H1 (cell line): ENCODE results near the gene CYP1B1. TPM values are rescaled to one million over a fixed set of nuclear protein-coding genes. Genes with fewer than 3 reads are reported as not detected.

Experiments used
- CTCF ChIA-PET: fragments of 300-600 bp; sonication (Branson Sonifier 250); formaldehyde crosslinking; loops from one replicate; lab custom pipeline; 2021; ENCODE audit not compliant: partially characterized antibody; lab: Charles Lee
- POLR2A ChIA-PET: fragments of 300-600 bp; sonication (Branson Sonifier 250); formaldehyde crosslinking; loops from one replicate; lab custom pipeline; 2021; ENCODE audit warnings: inconsistent platforms; ENCODE audit not compliant: partially characterized antibody; lab: Charles Lee
- DNase-seq, 2 experiments: peaks; one replicate each; pipeline versions ENCODE4 v3.0.0 to v3.0.0-alpha.2; 2010 to 2022; ENCODE audit warnings: low spot score in 2 of 2, low read depth in 1 of 2, mixed read lengths in 1 of 2
- FAIRE-seq: peaks from 2 replicates; lab custom pipeline; 2011; peaks lifted over from hg19 to GRCh38; lab: Jason Lieb, UNC
- H2AFZ ChIP-seq: 2 replicates; pipeline ENCODE4 v1.8.1; 2012; ENCODE audit warnings: low read length, inconsistent platforms
- H2AK5ac ChIP-seq: 2 replicates; pipeline ENCODE4 v1.6.1; 2013; ENCODE audit warnings: low read depth, low read length
- H2BK120ac ChIP-seq: replicated peaks from 2 replicates; pipeline ENCODE3; 2013; ENCODE audit warnings: low read depth, low read length, inconsistent platforms
- H2BK12ac ChIP-seq: 2 replicates; pipeline ENCODE4 v1.6.1; 2013; ENCODE audit warnings: low read depth, low read length
- H2BK15ac ChIP-seq: 2 replicates; pipeline ENCODE4 v1.6.1; 2013; ENCODE audit warnings: low read length
- H2BK20ac ChIP-seq: 2 replicates; pipeline ENCODE4 v1.6.1; 2013; ENCODE audit warnings: low read length
- H2BK5ac ChIP-seq: 2 replicates; pipeline ENCODE4 v1.6.1; 2013; ENCODE audit warnings: low read depth, low read length
- H3K14ac ChIP-seq: 2 replicates; pipeline ENCODE4 v1.6.1; 2013; ENCODE audit warnings: inconsistent platforms; ENCODE audit not compliant: insufficient read length
- H3K18ac ChIP-seq: 2 replicates; pipeline ENCODE4 v1.6.1; 2013; ENCODE audit warnings: low read length; ENCODE audit errors: extremely low read depth
- H3K23ac ChIP-seq: 2 replicates; pipeline ENCODE4 v1.6.1; 2013; ENCODE audit warnings: inconsistent platforms; ENCODE audit not compliant: insufficient read length
- H3K23me2 ChIP-seq: 2 replicates; pipeline ENCODE4 v1.6.1; 2013; ENCODE audit warnings: low read depth, low read length
- H3K27ac ChIP-seq: 2 replicates; pipeline ENCODE4 v1.6.1; 2011; ENCODE audit warnings: low read depth, low read length, inconsistent platforms
- H3K27me3 ChIP-seq, 4 experiments: replicated peaks in 1 of 4; 1 replicate in 1 of 4; 2 replicates in 3 of 4; pipeline versions ENCODE4 v1.6.1 to v1.8.1; 2011 to 2013; ENCODE audit warnings: low read length in 3 of 4, mild to moderate bottlenecking in 3 of 4, inconsistent platforms in 2 of 4, mixed read lengths in 2 of 4, moderate library complexity in 1 of 4; ENCODE audit not compliant: control insufficient read depth in 3 of 4, insufficient read depth in 3 of 4; ENCODE audit errors: extremely low read depth in 1 of 4
- H3K36me3 ChIP-seq, 4 experiments: 2 replicates each; pipeline versions ENCODE4 v1.6.1 to v1.8.1; 2011 to 2013; ENCODE audit warnings: mild to moderate bottlenecking in 4 of 4, low read length in 3 of 4, moderate library complexity in 2 of 4, control low read depth in 1 of 4, inconsistent platforms in 1 of 4; ENCODE audit not compliant: insufficient read depth in 4 of 4, control insufficient read depth in 2 of 4
- H3K4ac ChIP-seq: replicated peaks from 2 replicates; pipeline ENCODE3; 2013; ENCODE audit warnings: low read length, low read depth, mixed read lengths, inconsistent platforms; ENCODE audit not compliant: insufficient read length
- H3K4me1 ChIP-seq, 4 experiments: replicated peaks in 1 of 4; 1 replicate in 1 of 4; 2 replicates in 3 of 4; pipeline versions ENCODE4 v1.6.1 to v1.8.1; 2011 to 2013; ENCODE audit warnings: low read length in 3 of 4, inconsistent platforms in 2 of 4, mixed read lengths in 1 of 4; ENCODE audit not compliant: insufficient read depth in 4 of 4, control insufficient read depth in 3 of 4
- H3K4me2 ChIP-seq, 2 experiments: 2 replicates each; pipeline versions ENCODE4 v1.6.1 to v1.8.1; 2011 to 2013; ENCODE audit warnings: low read depth in 2 of 2, low read length in 2 of 2, control low read depth in 1 of 2, inconsistent platforms in 1 of 2, mild to moderate bottlenecking in 1 of 2; ENCODE audit not compliant: insufficient read depth in 1 of 2
- H3K4me3 ChIP-seq, 4 experiments: fragments of 200-600, 300-600 bp in 1 of 4; sonication (generic), shearing (Covaris generic), sonication (Bioruptor Twin) in 1 of 4; 2 replicates each; pipeline versions ENCODE4 v1.5.1 to v1.8.1; 2011 to 2016; ENCODE audit warnings: low read length in 4 of 4, low read depth in 3 of 4, control low read depth in 2 of 4, inconsistent platforms in 2 of 4, mild to moderate bottlenecking in 2 of 4, mixed read lengths in 1 of 4, moderate library complexity in 1 of 4; ENCODE audit not compliant: insufficient read depth in 2 of 4; ENCODE audit errors: extremely low read depth in 1 of 4
- H3K56ac ChIP-seq: replicated peaks from 2 replicates; pipeline ENCODE3; 2013; ENCODE audit warnings: low read depth, mild to moderate bottlenecking, mixed read lengths, low read length, inconsistent platforms; ENCODE audit not compliant: insufficient read length
- H3K79me1 ChIP-seq: 2 replicates; pipeline ENCODE4 v1.6.1; 2013; ENCODE audit warnings: low read depth, low read length, control low read depth
- H3K79me2 ChIP-seq, 2 experiments: 2 replicates each; pipeline versions ENCODE4 v1.6.1 to v1.8.1; 2012 to 2013; ENCODE audit warnings: low read length in 2 of 2, mild to moderate bottlenecking in 2 of 2, inconsistent platforms in 1 of 2; ENCODE audit not compliant: insufficient read depth in 2 of 2, control insufficient read depth in 1 of 2
- H3K9ac ChIP-seq, 4 experiments: replicated peaks in 1 of 4; 1 replicate in 1 of 4; 2 replicates in 3 of 4; pipeline versions ENCODE4 v1.6.1 to v1.8.1; 2011 to 2013; ENCODE audit warnings: low read depth in 3 of 4, low read length in 3 of 4, control low read depth in 2 of 4, mild to moderate bottlenecking in 2 of 4, moderate library complexity in 2 of 4, inconsistent platforms in 1 of 4; ENCODE audit errors: extremely low read depth in 1 of 4
- H3K9me3 ChIP-seq, 2 experiments: 2 replicates each; pipeline versions ENCODE4 v1.6.1 to v1.8.1; 2012 to 2013; ENCODE audit warnings: mild to moderate bottlenecking in 2 of 2, moderate library complexity in 2 of 2, control low read depth in 1 of 2, inconsistent platforms in 1 of 2, low read depth in 1 of 2, low read length in 1 of 2, mixed read lengths in 1 of 2; ENCODE audit not compliant: insufficient read depth in 2 of 2
- H4K20me1 ChIP-seq, 2 experiments: replicated peaks in 1 of 2; 2 replicates each; pipeline versions ENCODE3 to v1.8.1; 2011 to 2013; ENCODE audit warnings: inconsistent platforms in 2 of 2, low read length in 2 of 2, mild to moderate bottlenecking in 1 of 2; ENCODE audit not compliant: insufficient read depth in 2 of 2, control insufficient read depth in 1 of 2
- H4K5ac ChIP-seq: 2 replicates; pipeline ENCODE4 v1.6.1; 2013; ENCODE audit warnings: low read length, low read depth, mixed read lengths, inconsistent platforms; ENCODE audit not compliant: insufficient read length
- H4K8ac ChIP-seq: 2 replicates; pipeline ENCODE4 v1.8.0; 2013; ENCODE audit warnings: mild to moderate bottlenecking, moderate library complexity, low read length, inconsistent platforms; ENCODE audit not compliant: insufficient read depth; ENCODE audit errors: extremely low read depth
- H4K91ac ChIP-seq: replicated peaks from 2 replicates; pipeline ENCODE3; 2013; ENCODE audit warnings: low read length, mixed read lengths, inconsistent platforms; ENCODE audit not compliant: insufficient read length
- CEBPB ChIP-seq: IDR thresholded peaks from 2 replicates; pipeline ENCODE4 v1.6.1; 2012; ENCODE audit warnings: low read depth, low read length
- CTBP2 ChIP-seq: IDR thresholded peaks from 2 replicates; pipeline ENCODE4 v1.7.0; 2011; ENCODE audit warnings: borderline replicate concordance, mild to moderate bottlenecking, moderate library complexity, mixed read lengths, low read length; ENCODE audit not compliant: insufficient read depth, insufficient read length
- JUN ChIP-seq: IDR thresholded peaks from 2 replicates; pipeline ENCODE4 v1.6.1; 2011; ENCODE audit warnings: low read depth, mild to moderate bottlenecking, improper control_type of control experiment, low read length
- JUND ChIP-seq: IDR thresholded peaks from 2 replicates; pipeline ENCODE4 v1.6.1; 2011; ENCODE audit warnings: mild to moderate bottlenecking, improper control_type of control experiment, low read length
- KDM1A ChIP-seq: fragments of 200-600, 300-600 bp; sonication (generic); IDR thresholded peaks from 2 replicates; pipeline ENCODE4 v1.7.1; 2016; ENCODE audit warnings: mild to moderate bottlenecking, low read length, borderline replicate concordance
- KDM4A ChIP-seq: IDR thresholded peaks from one replicate; pipeline ENCODE4 v1.7.1; 2012; ENCODE audit warnings: low read depth, mild to moderate bottlenecking, moderate library complexity, low read length, inconsistent platforms; ENCODE audit not compliant: severe bottlenecking
- RNF2 ChIP-seq: fragments of 200-900, 300-1000 bp; sonication (generic); IDR thresholded peaks from 2 replicates; pipeline ENCODE4 v1.7.1; 2016; ENCODE audit warnings: borderline replicate concordance, low read depth, mild to moderate bottlenecking, antibody characterized with exemption, low read length; ENCODE audit not compliant: poor library complexity, severe bottlenecking; ENCODE audit errors: missing control alignments
- SP2 ChIP-seq: IDR thresholded peaks from 2 replicates; pipeline ENCODE4 v1.6.1; 2012; ENCODE audit warnings: mild to moderate bottlenecking, low read length, inconsistent platforms
- TCF12 ChIP-seq: IDR thresholded peaks from 2 replicates; pipeline ENCODE4 v1.6.1; 2011; ENCODE audit warnings: low read depth, mild to moderate bottlenecking, low read length
- TEAD4 ChIP-seq: IDR thresholded peaks from 2 replicates; pipeline ENCODE4 v1.6.1; 2012; ENCODE audit warnings: low read depth, low read length, inconsistent platforms, mixed read lengths
- YY1 ChIP-seq: IDR thresholded peaks from 2 replicates; pipeline ENCODE4 v1.6.1; 2011; ENCODE audit warnings: low read depth, mild to moderate bottlenecking, low read length
- ZNF274 ChIP-seq: IDR thresholded peaks from 2 replicates; pipeline ENCODE4 v1.7.0; 2012; ENCODE audit warnings: low read length, borderline replicate concordance; ENCODE audit errors: extremely low read depth
- WGBS, 2 experiments: shearing (Covaris generic) in 1 of 2; methylation state at CpG; one replicate each; pipeline versions ENCODE4 v1.1.6 to v1.1.7; 2013 to 2015; ENCODE audit warnings: low lambda C conversion rate in 2 of 2, mixed read lengths in 2 of 2, inconsistent platforms in 1 of 2, low coverage in 1 of 2, missing lambda C conversion rate in 1 of 2; ENCODE audit not compliant: insufficient replicate concordance in 2 of 2, insufficient coverage in 1 of 2, insufficient read length in 1 of 2; ENCODE audit errors: extremely low coverage in 1 of 2, missing lambda C conversion rate in 1 of 2; 5-methylcytosine and 5-hydroxymethylcytosine counted together
- polyA plus RNA-seq, 7 experiments: library from polyadenylated mRNA; depleted of rRNA in 3 of 7; stranded (reverse) in 5 of 7; unstranded in 2 of 7; fragments of >200 nt in 5 of 7; fragments of 200-250 nt in 2 of 7; gene quantifications; 1 replicate in 5 of 7; 2 replicates in 1 of 7; 4 replicates in 1 of 7; pipeline versions ENCODE4 v1.2.1 to v1.2.3, GENCODE V29; 2011 to 2013; ENCODE audit warnings: missing spikeins in 2 of 7, mixed read lengths in 2 of 7
- total RNA-seq: library from RNA; stranded (reverse); fragmentation: NEBNext Ultra II Directional; extraction: Animal tissue kit (Norgen Biotek cat#: 25700); gene quantifications from 2 replicates; pipeline ENCODE4 v1.2.1, GENCODE V29; 2021

CYP1B1 gene
- total and polyA plus RNA-seq, 2 of the 8 experiments (the other 6 are each of a cell fraction or from before 2014, with no cell fraction given) = 1.3 to 5.7 TPM

GRCh38 chr2:38030635-38031355, 45.2 kb downstream of the CYP1B1 start:
- Histone ChIP-seq H2BK120ac (no peak overlapping the region), H3K4ac (no peak overlapping the region), H3K36me3 (no peaks in the 10 kb centered on the region), H4K91ac (no peak overlapping the region), H2BK15ac (no peak overlapping the region), H4K8ac (no peak overlapping the region), H3K9ac (no peak overlapping the region), H3K56ac (no peak overlapping the region), H3K14ac (no peak overlapping the region), H3K79me2 (no peaks in the 10 kb centered on the region), H3K9me3 (no peaks in the 10 kb centered on the region), H2BK12ac (no peak overlapping the region), H3K79me1 (no peaks in the 10 kb centered on the region), H3K4me3 (no peak overlapping the region), H3K18ac (no peak overlapping the region), H3K23ac (no peak overlapping the region), H4K5ac (no peak overlapping the region), H3K27me3 (no peaks in the 10 kb centered on the region), H3K23me2 (no peaks in the 10 kb centered on the region), H2BK20ac (no peak overlapping the region), H2AK5ac (no peak overlapping the region), H4K20me1 (no peaks in the 10 kb centered on the region), H2AFZ (no peak overlapping the region), H3K27ac (no peak overlapping the region), H2BK5ac (no peak overlapping the region), H3K4me2 (no peak overlapping the region), H3K4me1 (peaks cover 0 to 3% (median 1%) of the 10 kb centered on the region in 4 experiments; a peak in 3 of 7 replicates)
- DNase-seq = no peak
- ChIA-PET CTCF (no interaction called here), POLR2A (no interaction called here)
- FAIRE-seq = no peak
- WGBS, 2 experiments = 84% methylated on average over 1 of the region's 1 CpG; no CpG with 5 or more reads in 1 of the 2 experiments
- TF ChIP-seq TEAD4 (no peak), SP2 (no peak), JUND (no peak), RNF2 (no peak), YY1 (no peak), JUN (no peak), CEBPB (no peak), KDM1A (no peak), CTBP2 (no peak), TCF12 (no peak), ZNF274 (no peak), KDM4A (no peak)
